ENCODE measurements around the gene FAM156A.
"Not testable (repeated sequence)": the region's sequence is repeated elsewhere in the genome, so short reads cannot be mapped to it uniquely, and the experiment has no call there.

DNA sequence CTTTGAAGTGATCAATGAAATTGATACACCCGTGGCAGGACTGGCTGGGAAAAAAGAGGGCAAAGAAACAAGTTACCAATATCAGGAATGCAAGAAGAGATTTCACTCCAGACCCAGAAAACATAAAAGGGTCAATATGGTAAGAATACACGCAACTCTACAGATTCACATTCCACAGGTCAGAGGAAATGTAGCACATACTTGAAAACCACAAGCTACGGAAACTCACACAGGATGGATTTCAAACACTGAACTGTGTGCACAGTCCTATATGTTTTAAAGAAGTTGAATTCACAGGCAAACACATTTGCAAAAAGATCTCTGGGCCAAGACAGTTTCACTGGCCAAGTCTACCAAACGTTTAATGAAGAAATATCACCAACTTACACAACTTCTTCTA is 9.0 kb downstream of the FAM156A start:
- not testable (repeated sequence) for TF ChIP-seq POLR2A (IDR thresholded peaks at IDR 0.05; ENCODE audit: borderline replicate concordance, extremely low read depth, insufficient read depth, insufficient read length); POLR2AphosphoS5 (IDR thresholded peaks at IDR 0.05; ENCODE audit: low read depth, low read length); SP1 (IDR thresholded peaks at IDR 0.05; ENCODE audit: low read depth)
- TF ChIP-seq, protein P1, sequence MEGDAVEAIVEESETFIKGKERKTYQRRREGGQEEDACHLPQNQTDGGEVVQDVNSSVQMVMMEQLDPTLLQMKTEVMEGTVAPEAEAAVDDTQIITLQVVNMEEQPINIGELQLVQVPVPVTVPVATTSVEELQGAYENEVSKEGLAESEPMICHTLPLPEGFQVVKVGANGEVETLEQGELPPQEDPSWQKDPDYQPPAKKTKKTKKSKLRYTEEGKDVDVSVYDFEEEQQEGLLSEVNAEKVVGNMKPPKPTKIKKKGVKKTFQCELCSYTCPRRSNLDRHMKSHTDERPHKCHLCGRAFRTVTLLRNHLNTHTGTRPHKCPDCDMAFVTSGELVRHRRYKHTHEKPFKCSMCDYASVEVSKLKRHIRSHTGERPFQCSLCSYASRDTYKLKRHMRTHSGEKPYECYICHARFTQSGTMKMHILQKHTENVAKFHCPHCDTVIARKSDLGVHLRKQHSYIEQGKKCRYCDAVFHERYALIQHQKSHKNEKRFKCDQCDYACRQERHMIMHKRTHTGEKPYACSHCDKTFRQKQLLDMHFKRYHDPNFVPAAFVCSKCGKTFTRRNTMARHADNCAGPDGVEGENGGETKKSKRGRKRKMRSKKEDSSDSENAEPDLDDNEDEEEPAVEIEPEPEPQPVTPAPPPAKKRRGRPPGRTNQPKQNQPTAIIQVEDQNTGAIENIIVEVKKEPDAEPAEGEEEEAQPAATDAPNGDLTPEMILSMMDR (IDR thresholded peaks at IDR 0.05 in 2 of 3, conservative IDR thresholded peaks at IDR 0.05 in 1 of 3; ENCODE audit: borderline replicate concordance in 1 of 3, insufficient read depth in 1 of 3, low read depth in 2 of 3, low read length in 2 of 3), result not testable (repeated sequence)
- TF ChIP-seq, protein P2, sequence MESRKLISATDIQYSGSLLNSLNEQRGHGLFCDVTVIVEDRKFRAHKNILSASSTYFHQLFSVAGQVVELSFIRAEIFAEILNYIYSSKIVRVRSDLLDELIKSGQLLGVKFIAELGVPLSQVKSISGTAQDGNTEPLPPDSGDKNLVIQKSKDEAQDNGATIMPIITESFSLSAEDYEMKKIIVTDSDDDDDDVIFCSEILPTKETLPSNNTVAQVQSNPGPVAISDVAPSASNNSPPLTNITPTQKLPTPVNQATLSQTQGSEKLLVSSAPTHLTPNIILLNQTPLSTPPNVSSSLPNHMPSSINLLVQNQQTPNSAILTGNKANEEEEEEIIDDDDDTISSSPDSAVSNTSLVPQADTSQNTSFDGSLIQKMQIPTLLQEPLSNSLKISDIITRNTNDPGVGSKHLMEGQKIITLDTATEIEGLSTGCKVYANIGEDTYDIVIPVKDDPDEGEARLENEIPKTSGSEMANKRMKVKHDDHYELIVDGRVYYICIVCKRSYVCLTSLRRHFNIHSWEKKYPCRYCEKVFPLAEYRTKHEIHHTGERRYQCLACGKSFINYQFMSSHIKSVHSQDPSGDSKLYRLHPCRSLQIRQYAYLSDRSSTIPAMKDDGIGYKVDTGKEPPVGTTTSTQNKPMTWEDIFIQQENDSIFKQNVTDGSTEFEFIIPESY (IDR thresholded peaks at IDR 0.05; ENCODE audit: extremely low read depth, insufficient replicate concordance, low read length), result not testable (repeated sequence)
- TF ChIP-seq, protein P3, sequence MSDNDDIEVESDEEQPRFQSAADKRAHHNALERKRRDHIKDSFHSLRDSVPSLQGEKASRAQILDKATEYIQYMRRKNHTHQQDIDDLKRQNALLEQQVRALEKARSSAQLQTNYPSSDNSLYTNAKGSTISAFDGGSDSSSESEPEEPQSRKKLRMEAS (IDR thresholded peaks at IDR 0.05), result not testable (repeated sequence)

Data from HCT116 (cell line).